HL-60 (cell line): ENCODE data around the gene POLA2.

Experiments
- CTCF ChIP-seq: IDR thresholded peaks from one replicate; pipeline ENCODE4 v1.5.1; 2011; ENCODE audit warnings: low read length, control low read depth, inconsistent platforms; ENCODE audit not compliant: insufficient read depth
- GABPA ChIP-seq: IDR thresholded peaks from 2 replicates; pipeline ENCODE4 v1.6.1; 2012; ENCODE audit warnings: low read depth

DNA sequence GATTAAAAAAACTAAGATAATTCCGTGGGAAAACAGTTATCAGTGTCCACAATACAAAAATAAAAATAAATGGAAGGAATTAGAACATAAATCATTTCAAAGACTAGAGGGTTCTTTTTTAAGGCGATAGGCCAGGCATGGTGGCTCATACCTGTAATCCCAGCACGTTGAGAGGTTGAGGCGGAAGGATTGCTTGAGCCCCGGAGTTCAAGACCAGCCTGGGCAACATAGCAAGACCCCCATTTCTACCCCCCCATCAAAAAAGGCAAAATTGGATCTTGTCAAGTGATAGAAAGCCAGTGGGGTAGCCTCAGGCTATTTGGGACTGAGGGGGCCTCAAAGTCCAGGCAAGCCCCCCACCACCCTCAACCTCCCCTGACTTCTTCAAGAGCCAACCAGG is 20.6 kb upstream of the POLA2 start:
- TF ChIP-seq CTCF: no peak
- TF ChIP-seq GABPA: no peak
